ENCODE measurements around the gene TRNT1. TPM values are rescaled to one million over a fixed set of nuclear protein-coding genes. Genes with fewer than 3 reads are reported as not detected.

Gene TRNT1
- 22.5 and 36.0 TPM in 2 replicates for total RNA-seq

DNA sequence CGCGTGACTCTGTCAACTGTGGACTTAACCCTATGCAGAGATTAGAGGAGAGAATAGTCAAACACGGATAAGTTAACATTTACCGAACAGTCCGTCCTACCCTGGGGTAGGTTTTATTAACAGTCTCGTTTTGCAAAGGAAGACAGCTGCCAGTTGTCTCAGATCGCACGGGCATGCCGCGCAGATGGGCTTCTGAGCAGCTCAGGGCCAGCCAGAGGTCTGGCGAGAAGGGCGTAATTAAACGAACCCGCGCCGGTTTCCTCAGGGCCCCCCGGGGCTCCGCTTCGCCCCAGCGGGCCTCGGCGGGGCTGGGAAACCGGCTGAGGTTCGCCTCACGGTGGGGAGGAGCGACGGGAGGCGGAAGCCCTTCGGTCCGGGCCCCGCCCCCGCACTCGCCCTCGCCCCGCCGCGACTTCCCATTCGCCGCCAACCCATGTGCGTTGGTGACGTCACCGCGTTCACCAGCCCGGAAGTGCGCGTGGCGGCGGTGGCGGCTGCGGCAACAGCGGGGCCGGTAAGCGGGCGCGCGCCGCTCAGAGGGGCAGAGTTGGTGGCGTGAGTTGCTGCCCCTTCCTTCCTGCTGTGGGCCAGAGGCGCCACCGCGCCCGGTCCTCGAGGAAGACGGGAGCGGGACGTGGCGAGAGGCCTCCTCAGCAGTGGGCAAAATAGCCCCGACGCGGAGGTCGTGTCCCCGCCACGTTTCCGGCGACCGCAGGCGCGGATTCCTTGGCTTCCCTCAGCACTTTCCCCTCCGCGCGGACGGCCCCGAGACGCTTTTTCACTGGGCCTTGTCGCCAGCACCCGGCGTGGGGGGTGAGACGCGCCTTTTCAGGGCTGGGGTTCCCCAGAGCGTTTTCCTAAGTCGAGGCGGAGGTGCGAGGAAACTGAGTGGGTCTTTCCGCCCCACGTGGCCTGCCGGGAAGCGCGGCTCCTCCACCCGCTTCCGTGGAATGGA, at the start of gene TRNT1:
TSS of gene TRNT1 (plus strand) at position 464 of the 955 bp plus-strand sequence. CDS start 2,101 bp downstream, outside the sequence.

DNA sequence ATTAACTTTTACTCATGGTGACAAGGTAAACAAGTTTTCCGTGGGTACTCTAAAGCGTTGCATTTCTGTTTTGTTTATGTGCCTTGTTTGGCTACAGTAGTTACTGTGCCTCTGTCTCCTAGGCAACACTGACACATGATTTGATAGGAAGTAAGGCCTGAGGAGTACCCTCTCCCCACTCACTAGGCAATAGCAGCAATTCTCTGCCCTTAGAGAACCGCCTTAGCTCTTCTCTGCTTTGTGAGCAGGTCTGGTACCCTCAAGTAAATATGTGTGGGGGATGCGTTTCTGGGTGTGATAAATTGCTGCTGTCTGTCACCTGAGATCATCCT, 16.5 kb upstream of the TRNT1 start, which contains the start of gene IL5RA:
TSS of gene IL5RA (minus strand) at position 76 of the 332 bp plus-strand sequence. CDS start 5,390 bp downstream, outside the sequence.

DNA sequence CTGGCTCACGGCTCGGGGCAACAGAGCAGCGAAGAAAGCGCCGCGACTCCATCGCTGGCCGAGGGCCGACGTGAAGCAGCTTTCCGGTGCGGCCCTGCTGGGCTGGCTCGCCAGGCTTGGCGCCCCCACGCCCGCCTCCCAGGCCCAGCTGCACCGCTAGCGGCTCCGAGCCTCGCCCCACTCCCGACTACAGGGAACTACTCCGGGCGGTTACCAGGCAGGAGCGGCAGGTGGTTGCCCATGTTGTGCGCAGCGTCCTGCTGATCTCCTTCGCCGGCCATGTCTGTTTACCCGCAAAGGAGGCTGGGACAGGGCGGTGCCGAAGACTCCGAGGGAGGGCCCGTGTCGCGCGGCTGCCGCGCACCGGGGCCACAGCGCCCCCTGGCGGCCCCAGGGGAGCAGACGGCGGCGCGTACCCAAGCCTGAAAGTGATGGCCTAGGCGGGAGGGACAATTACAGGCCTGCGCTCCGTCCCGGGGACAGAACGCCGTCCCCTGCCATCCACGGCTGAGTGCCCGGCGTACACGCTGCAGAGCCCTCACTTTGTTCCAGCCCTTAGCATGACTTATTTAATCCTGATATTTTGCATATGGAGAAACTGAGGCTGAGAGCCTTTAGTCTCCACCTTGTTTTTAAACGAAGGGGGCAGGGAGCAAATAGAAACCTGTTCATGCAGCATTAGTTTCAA, 52.8 kb downstream of the TRNT1 start, which contains the start of gene CRBN:
TSS of gene CRBN (minus strand) at position 285 of the 688 bp plus-strand sequence. CDS start at position 281, 4 bp downstream.

Other genes starting within 250 kb of the TRNT1 start
- gene IL5RA, start 16.6 kb upstream of the TRNT1 start, total RNA-seq = not detected in 2 replicates
- 47.4 and 58.1 TPM in 2 replicates for gene CRBN, start 52.8 kb downstream of the TRNT1 start, total RNA-seq

Measured in smooth muscle cell of bladder (primary cell).